SK-N-SH treated with all-trans-retinoic acid at 6 μM for 48 hours (cell line): ENCODE results near the gene ECD.

Experiments used
- ARNTL ChIP-seq: fragments of 450-650 bp; formaldehyde crosslinking; IDR thresholded peaks from 2 replicates; pipeline ENCODE4 v1.5.0; 2020; ENCODE audit warnings: low read depth, mild to moderate bottlenecking, moderate library complexity, borderline replicate concordance
- CREB5 ChIP-seq: fragments of 250-450 bp; sonication (Bioruptor Pico); IDR thresholded peaks from 2 replicates; pipeline ENCODE4 v1.5.1; 2020; ENCODE audit warnings: low read depth, mild to moderate bottlenecking, moderate library complexity
- CSRNP3 ChIP-seq: fragments of 250-450 bp; sonication (Bioruptor Pico); IDR thresholded peaks from 2 replicates; pipeline ENCODE4 v1.5.1; 2021; ENCODE audit warnings: mild to moderate bottlenecking, moderate library complexity
- PATZ1 ChIP-seq: fragments of 250-450 bp; sonication (Bioruptor Pico); IDR thresholded peaks from 2 replicates; pipeline ENCODE4 v1.8.0; 2020; ENCODE audit warnings: mild to moderate bottlenecking, moderate library complexity, borderline replicate concordance
- POU6F1 ChIP-seq: fragments of 250-450 bp; sonication (Bioruptor Pico); IDR thresholded peaks from 2 replicates; pipeline ENCODE4 v1.8.0; 2021; ENCODE audit warnings: low read depth, mild to moderate bottlenecking, moderate library complexity, borderline replicate concordance
- RARB ChIP-seq: fragments of 250-450 bp; sonication (Bioruptor Pico); IDR thresholded peaks from 2 replicates; pipeline ENCODE4 v1.8.0; 2021; ENCODE audit warnings: mild to moderate bottlenecking, moderate library complexity
- TCF4 ChIP-seq: fragments of 250-450 bp; sonication (Bioruptor Pico); IDR thresholded peaks from 2 replicates; pipeline ENCODE4 v1.8.0; 2021; ENCODE audit warnings: mild to moderate bottlenecking, moderate library complexity, borderline replicate concordance
- ZC3H10 ChIP-seq: fragments of 250-450 bp; sonication (Bioruptor Pico); IDR thresholded peaks from 2 replicates; pipeline ENCODE4 v1.5.1; 2021; ENCODE audit warnings: mild to moderate bottlenecking, moderate library complexity
- ZFP3 ChIP-seq: fragments of 250-450 bp; sonication (Bioruptor Pico); IDR thresholded peaks from 2 replicates; pipeline ENCODE4 v1.5.0; 2020; ENCODE audit warnings: mild to moderate bottlenecking, moderate library complexity
- ZFP30 ChIP-seq: fragments of 450-650 bp; formaldehyde crosslinking; IDR thresholded peaks from 2 replicates; pipeline ENCODE4 v1.5.0; 2022; ENCODE audit warnings: mild to moderate bottlenecking, moderate library complexity
- ZNF565 ChIP-seq: fragments of 450-650 bp; formaldehyde crosslinking; conservative IDR thresholded peaks from 2 replicates; pipeline ENCODE4 v1.5.0; 2020; ENCODE audit warnings: low read depth, mild to moderate bottlenecking, moderate library complexity
- ZNF70 ChIP-seq: fragments of 450-650 bp; formaldehyde crosslinking; IDR thresholded peaks from 2 replicates; pipeline ENCODE4 v1.5.0; 2020; ENCODE audit warnings: mild to moderate bottlenecking, moderate library complexity
- ZNF8 ChIP-seq: fragments of 450-650 bp; formaldehyde crosslinking; IDR thresholded peaks from 2 replicates; pipeline ENCODE4 v1.5.0; 2020; ENCODE audit warnings: mild to moderate bottlenecking, moderate library complexity

GRCh38 chr10:73110345-73110849, 57.4 kb downstream of the ECD start, which contains the start of gene NUDT13:
- TF ChIP-seq ZNF565 (CRISPR knock-in tag) = no peak
- no peak for TF ChIP-seq PATZ1 (CRISPR knock-in tag)
- TF ChIP-seq ZNF70 (CRISPR knock-in tag) = no peak
- TF ChIP-seq CSRNP3 = no peak
- TF ChIP-seq TCF4 (CRISPR knock-in tag) = no peak
- no peak for TF ChIP-seq ZNF8
- no peak for TF ChIP-seq ZFP30 (CRISPR knock-in tag)
- no peak for TF ChIP-seq ARNTL
- TF ChIP-seq ZFP3 (CRISPR knock-in tag) = no peak
- no peak for TF ChIP-seq ZC3H10
- no peak for TF ChIP-seq POU6F1
- no peak for TF ChIP-seq RARB (CRISPR knock-in tag)
- TF ChIP-seq CREB5 (CRISPR knock-in tag) = no peak
